ENCODE data around the gene ASXL2. TPM values are rescaled to one million over a fixed set of nuclear protein-coding genes. Genes with fewer than 3 reads are reported as not detected.
"Not testable (repeated sequence)": the region's sequence is repeated elsewhere in the genome, so short reads cannot be mapped to it uniquely, and the experiment has no call there.

The ASXL2 gene
- total RNA-seq, 2 donors from 2014 or later = 28.6 to 32.7 TPM

DNA sequence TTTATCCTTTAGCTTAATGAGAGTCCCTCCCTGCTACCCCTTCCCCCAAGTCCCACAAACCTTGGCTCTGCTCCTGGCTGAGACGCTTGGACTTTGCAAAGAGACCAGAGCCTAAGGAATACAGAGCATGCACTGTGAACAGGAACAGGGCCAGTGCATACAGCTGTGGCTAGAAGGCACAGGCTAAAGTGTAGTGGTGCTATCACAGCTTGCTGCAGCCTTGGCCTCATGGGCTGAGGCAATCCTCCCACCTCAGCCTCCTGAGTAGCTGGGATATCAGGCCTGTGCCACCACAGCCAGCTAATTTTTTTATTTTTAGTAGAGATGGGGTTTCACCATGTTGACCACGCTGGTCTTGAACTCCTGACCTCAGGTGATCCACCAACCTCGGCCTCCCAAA lies 39.5 kb upstream of the ASXL2 start:
- DNase-seq = no peak
- H3K27ac ChIP-seq = no peak overlapping the region
- intact Hi-C loops (cut with DNase I) = no loop called here
- H3K9me3 ChIP-seq = no peaks in the 10 kb centered on the region
- TF ChIP-seq, protein P1, sequence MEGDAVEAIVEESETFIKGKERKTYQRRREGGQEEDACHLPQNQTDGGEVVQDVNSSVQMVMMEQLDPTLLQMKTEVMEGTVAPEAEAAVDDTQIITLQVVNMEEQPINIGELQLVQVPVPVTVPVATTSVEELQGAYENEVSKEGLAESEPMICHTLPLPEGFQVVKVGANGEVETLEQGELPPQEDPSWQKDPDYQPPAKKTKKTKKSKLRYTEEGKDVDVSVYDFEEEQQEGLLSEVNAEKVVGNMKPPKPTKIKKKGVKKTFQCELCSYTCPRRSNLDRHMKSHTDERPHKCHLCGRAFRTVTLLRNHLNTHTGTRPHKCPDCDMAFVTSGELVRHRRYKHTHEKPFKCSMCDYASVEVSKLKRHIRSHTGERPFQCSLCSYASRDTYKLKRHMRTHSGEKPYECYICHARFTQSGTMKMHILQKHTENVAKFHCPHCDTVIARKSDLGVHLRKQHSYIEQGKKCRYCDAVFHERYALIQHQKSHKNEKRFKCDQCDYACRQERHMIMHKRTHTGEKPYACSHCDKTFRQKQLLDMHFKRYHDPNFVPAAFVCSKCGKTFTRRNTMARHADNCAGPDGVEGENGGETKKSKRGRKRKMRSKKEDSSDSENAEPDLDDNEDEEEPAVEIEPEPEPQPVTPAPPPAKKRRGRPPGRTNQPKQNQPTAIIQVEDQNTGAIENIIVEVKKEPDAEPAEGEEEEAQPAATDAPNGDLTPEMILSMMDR (IDR thresholded peaks at IDR 0.05) = no peak
- H3K9ac ChIP-seq (ENCODE audit: low read depth in 2 of 2, low read length in 2 of 2) = no peak overlapping the region
- H3K27me3 ChIP-seq = no peaks in the 10 kb centered on the region
- H3K36me3 ChIP-seq = no peaks in the 10 kb centered on the region
- no peak overlapping the region for H3K4me3 ChIP-seq
- H3K4me1 ChIP-seq = no peaks in the 10 kb centered on the region

DNA sequence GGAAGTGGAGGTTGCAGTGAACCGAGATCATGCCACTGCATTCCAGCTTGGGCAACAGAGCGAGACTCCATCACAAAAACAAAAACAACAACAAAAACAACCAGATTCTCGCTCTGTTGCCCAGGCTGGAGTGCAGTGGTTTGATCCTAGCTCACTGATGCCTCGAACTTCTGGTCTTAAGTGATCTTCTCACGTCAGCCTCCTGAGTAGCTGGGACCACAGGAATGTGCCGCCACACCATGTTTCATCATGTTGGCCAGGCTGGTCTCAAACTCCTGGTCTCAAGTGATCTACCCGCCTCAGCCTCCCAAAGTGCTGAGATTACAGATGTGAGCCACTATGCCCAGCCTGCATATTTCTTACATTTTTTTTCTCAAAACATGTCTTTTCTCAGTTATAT lies 39.1 kb upstream of the ASXL2 start:
- intact Hi-C loops (cut with DNase I); H3K9ac ChIP-seq (ENCODE audit: low read depth in 2 of 2, low read length in 2 of 2); DNase-seq: not testable (repeated sequence)

DNA sequence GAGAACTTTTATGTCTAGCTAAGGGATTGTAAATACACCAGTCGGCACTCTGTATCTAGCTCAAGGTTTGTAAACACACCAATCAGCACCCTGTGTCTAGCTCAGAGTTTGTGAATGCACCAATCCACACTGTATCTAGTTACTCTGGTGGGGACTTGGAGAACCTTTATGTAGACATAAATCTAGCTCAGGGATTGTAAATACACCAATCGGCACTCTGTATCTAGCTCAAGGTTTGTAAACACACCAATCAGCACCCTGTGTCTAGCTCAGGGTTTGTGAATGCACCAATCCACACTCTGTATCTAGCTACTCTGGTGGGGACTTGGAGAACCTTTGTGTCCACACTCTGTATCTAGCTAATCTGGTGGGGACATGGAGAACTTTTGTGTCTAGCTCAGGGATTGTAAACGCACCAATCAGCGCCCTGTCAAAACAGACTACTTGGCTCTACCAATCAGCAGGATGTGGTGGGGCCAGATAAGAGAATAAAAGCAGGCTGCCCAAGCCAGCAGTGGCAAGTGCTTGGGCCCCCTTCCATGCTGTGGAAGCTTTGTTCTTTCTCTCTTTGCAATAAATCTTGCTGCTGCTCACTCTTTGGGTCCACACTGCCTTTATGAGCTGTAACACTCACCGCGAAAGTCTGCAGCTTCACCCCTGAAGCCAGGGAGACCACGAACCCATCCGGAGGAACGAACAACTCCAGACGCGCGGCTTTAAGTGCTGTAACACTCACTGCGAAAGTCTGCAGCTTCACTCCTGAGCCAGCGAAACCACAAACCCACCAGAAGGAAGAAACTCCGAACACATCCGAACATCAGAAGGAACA lies 37.9 kb upstream of the ASXL2 start:
- H3K9me3 ChIP-seq; intact Hi-C loops (cut with DNase I); H3K9ac ChIP-seq (ENCODE audit: low read depth in 2 of 2, low read length in 2 of 2); H3K27me3 ChIP-seq; H3K4me3 ChIP-seq; H3K27ac ChIP-seq; DNase-seq; H3K36me3 ChIP-seq; H3K4me1 ChIP-seq: not testable (repeated sequence)

More for the DNA sequence above, 39.1 kb upstream of the ASXL2 start:
- not testable (repeated sequence) for H3K27ac ChIP-seq, H3K36me3 ChIP-seq, H3K27me3 ChIP-seq, H3K9me3 ChIP-seq, H3K4me1 ChIP-seq, H3K4me3 ChIP-seq

DNA sequence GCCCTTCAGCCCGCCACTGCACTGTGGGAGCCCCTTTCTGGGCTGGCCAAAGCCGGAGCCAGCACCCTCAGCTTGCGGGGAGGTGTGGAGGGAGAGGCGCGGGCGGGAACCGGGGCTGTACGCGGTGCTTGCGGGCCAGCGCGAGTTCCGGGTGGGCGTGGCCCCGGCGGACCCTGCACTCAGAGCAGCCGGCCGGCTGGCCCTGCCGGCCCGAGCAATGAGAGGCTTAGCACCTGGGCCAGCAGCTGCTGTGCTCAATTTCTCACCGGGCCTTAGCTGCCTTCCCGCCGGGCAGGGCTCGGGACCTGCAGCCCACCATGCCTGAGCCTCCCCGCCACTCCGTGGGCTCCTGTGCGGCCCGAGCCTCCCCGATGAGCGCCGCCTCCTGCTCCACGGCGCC lies 37.1 kb upstream of the ASXL2 start:
- intact Hi-C loops (cut with DNase I); H3K4me1 ChIP-seq; H3K9me3 ChIP-seq: not testable (repeated sequence)

DNA sequence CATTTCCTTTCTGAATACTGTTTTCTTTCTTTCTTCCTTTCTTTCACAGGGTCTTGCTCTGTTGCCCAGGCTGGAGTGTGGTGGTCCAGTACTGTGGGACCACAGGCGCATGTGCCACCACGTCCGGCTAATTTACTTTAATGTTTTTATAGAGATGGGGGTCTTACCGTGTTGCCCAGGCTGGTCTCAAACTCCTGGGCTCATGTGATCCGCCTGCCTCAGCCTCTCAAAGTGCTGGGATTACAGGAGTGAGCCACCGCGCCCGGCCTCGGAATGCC lies 35.3 kb upstream of the ASXL2 start:
- H3K4me1 ChIP-seq; H3K27ac ChIP-seq; H3K36me3 ChIP-seq; intact Hi-C loops (cut with DNase I); H3K4me3 ChIP-seq; H3K27me3 ChIP-seq; H3K9me3 ChIP-seq; H3K9ac ChIP-seq (ENCODE audit: low read depth in 2 of 2, low read length in 2 of 2); DNase-seq: not testable (repeated sequence)

More for the DNA sequence above, 37.1 kb upstream of the ASXL2 start:
- H3K27ac ChIP-seq; H3K27me3 ChIP-seq; H3K36me3 ChIP-seq; DNase-seq; H3K4me3 ChIP-seq; H3K9ac ChIP-seq (ENCODE audit: low read depth in 2 of 2, low read length in 2 of 2): not testable (repeated sequence)

DNA sequence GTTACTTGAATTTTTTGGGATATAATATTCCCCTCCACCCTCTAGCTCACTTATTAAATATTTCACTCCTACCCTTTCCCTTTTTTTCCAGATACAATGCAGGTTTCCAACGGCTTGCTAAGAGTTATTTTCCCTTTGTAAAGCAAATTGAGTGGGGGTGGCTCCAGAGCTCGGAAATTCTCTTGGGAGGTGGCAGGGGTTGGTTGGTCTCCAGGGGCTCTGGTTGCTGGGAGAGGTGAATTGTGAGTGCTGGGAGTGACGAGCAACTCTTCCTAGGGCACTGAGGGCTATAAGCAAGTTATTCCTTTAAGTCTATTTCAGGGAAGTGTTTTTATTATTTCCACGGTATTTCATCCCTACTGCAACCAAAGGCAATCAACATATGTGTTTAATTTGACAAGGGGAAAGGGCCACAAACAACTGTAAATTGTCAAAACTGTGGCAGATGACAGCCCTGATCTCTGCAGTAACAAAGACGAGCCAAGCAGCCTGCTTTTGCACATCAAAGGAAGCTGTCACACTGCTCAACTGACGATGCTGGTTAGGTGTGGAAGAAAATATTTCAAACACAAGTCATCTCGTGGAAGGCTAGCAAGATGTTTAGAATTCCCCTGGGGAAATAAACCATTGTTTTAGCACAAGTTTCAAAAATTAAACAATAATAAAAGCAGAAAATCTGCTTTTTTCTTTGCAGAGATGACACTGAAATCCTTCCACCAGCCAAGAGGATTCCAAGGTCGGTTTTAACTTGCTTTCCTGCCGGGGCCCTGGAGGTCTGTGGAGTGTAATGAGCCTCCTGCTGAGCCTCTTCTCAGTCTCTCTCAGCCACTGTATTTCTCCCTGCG lies 34.8 kb upstream of the ASXL2 start:
- H3K4me1 ChIP-seq = no peaks in the 10 kb centered on the region
- H3K9ac ChIP-seq (ENCODE audit: low read depth in 2 of 2, low read length in 2 of 2) = no peak overlapping the region
- intact Hi-C loops (cut with DNase I) = no loop called here
- H3K9me3 ChIP-seq = no peaks in the 10 kb centered on the region
- no peaks in the 10 kb centered on the region for H3K27me3 ChIP-seq
- no peak for DNase-seq
- no peak overlapping the region for H3K4me3 ChIP-seq
- H3K27ac ChIP-seq = no peak overlapping the region
- no peaks in the 10 kb centered on the region for H3K36me3 ChIP-seq
- TF ChIP-seq, protein P1 (IDR thresholded peaks at IDR 0.05) = no peak

DNA sequence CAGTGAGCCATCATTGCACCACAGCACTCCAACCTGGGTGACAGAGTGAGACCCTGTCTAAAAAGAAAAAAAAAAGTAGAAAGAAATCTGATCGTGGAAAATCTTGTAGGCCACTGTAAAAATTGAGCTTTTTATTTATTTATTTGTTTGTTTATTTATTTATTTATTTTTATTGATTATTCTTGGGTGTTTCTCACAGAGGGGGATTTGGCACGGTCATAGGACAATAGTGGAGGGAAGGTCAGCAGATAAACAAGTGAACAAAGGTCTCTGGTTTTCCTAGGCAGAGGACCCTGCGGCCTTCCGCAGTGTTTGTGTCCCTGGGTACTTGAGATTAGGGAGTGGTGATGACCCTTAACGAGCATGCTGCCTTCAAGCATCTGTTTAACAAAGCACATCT lies 31.3 kb upstream of the ASXL2 start:
- H3K27me3 ChIP-seq; H3K9ac ChIP-seq (ENCODE audit: low read depth in 2 of 2, low read length in 2 of 2); H3K27ac ChIP-seq; H3K4me1 ChIP-seq; H3K9me3 ChIP-seq; H3K36me3 ChIP-seq; intact Hi-C loops (cut with DNase I); DNase-seq; H3K4me3 ChIP-seq: not testable (repeated sequence)

DNA sequence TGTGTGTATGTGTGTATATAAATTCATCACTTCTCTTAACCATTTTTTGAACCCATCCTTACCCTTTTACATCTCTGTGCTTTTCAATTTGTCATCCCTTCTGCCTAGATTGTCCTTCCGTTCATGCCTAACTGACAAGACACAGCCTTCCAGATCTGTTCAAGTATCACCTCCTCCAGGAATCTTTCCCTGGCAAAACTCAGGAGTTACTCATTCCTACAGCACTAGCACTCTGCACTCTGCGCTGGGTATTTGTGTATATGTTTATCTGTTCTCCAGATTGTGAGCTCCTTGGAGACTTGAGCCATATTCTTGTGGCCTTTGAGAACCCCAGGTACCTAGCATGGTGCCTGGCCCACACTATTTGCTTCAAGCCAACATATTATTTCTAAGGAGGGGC lies 26.8 kb upstream of the ASXL2 start:
- Histone ChIP-seq H3K9ac (ENCODE audit: low read depth in 2 of 2, low read length in 2 of 2) (no peak overlapping the region), H3K4me3 (no peak overlapping the region), H3K36me3 (no peaks in the 10 kb centered on the region), H3K27me3 (no peaks in the 10 kb centered on the region), H3K4me1 (no peaks in the 10 kb centered on the region), H3K9me3 (no peaks in the 10 kb centered on the region), H3K27ac (no peak overlapping the region)
- TF ChIP-seq, protein P1 (IDR thresholded peaks at IDR 0.05) = no peak
- no peak for DNase-seq
- intact Hi-C loops (cut with DNase I) = no loop called here

All from colonic mucosa (tissue), 4 donors.